Measurements from ENCODE around the gene PARD3. TPM values are rescaled to one million over a fixed set of nuclear protein-coding genes. Genes with fewer than 3 reads are reported as not detected.

The PARD3 gene
- total RNA-seq, 3 donors from 2014 or later (not counting 1 experiment from before 2014, with no cell fraction given), result 0.14 to 0.49 (median 0.38) TPM

- TF ChIP-seq CTCF (IDR thresholded peaks at IDR 0.05), result no peak
- H3K27ac ChIP-seq (ENCODE audit: low read length), result no peak overlapping the region
- intact Hi-C loops (cut with micrococcal nuclease), result no loop called here
- no peak overlapping the region for H3K4me3 ChIP-seq (ENCODE audit: low read length)
- no peak overlapping the region for H3K4me3 Mint-ChIP-seq
- no peaks in the 10 kb centered on the region for H3K27me3 ChIP-seq (ENCODE audit: control insufficient read depth, insufficient read depth, low read length)
- H3K9me3 Mint-ChIP-seq, result no peaks in the 10 kb centered on the region
- 79% methylated on average over 11 of the region's 11 CpGs for WGBS (ENCODE audit: insufficient coverage)
- DNase-seq (no peak), ATAC-seq (no peak)
- H3K27me3 Mint-ChIP-seq (ENCODE audit: low read depth in 2 of 2), result peaks cover 0 to 6% of the 10 kb centered on the region in 2 donors
- no peaks in the 10 kb centered on the region for H3K4me1 ChIP-seq (ENCODE audit: control insufficient read depth, insufficient read depth, low read length)
- H3K4me1 Mint-ChIP-seq, result no peaks in the 10 kb centered on the region
- H3K36me3 ChIP-seq (ENCODE audit: control insufficient read depth, insufficient read depth, low read length), result no peaks in the 10 kb centered on the region
- H3K36me3 Mint-ChIP-seq, result no peaks in the 10 kb centered on the region
- no peaks in the 10 kb centered on the region for H3K9me3 ChIP-seq (ENCODE audit: control insufficient read depth, insufficient read depth, low read length)
- no peak overlapping the region for H3K27ac Mint-ChIP-seq
Measured at GRCh38 chr10:34163075-34163905, 651.8 kb downstream of the PARD3 start.

- Histone ChIP-seq H3K27me3 (ENCODE audit: control insufficient read depth, insufficient read depth, low read length) (no peaks in the 10 kb centered on the region), H3K4me1 (ENCODE audit: control insufficient read depth, insufficient read depth, low read length) (no peaks in the 10 kb centered on the region), H3K27ac (ENCODE audit: low read length) (no peak overlapping the region), H3K9me3 (ENCODE audit: control insufficient read depth, insufficient read depth, low read length) (no peaks in the 10 kb centered on the region), H3K4me3 (ENCODE audit: low read length) (no peak overlapping the region), H3K36me3 (ENCODE audit: control insufficient read depth, insufficient read depth, low read length) (no peaks in the 10 kb centered on the region)
- Mint-ChIP-seq H3K36me3 (no peaks in the 10 kb centered on the region), H3K27ac (no peak overlapping the region), H3K27me3 (ENCODE audit: low read depth in 2 of 2) (peaks cover 0 to 14% of the 10 kb centered on the region in 2 donors), H3K4me3 (no peak overlapping the region), H3K9me3 (no peaks in the 10 kb centered on the region), H3K4me1 (no peaks in the 10 kb centered on the region)
- DNase-seq (no peak), ATAC-seq (no peak)
- 90% methylated on average over 6 of the region's 7 CpGs for WGBS (ENCODE audit: insufficient coverage)
- intact Hi-C loops (cut with micrococcal nuclease), result no loop called here
- no peak for TF ChIP-seq CTCF (IDR thresholded peaks at IDR 0.05)
Measured at GRCh38 chr10:34161777-34162370, 653.2 kb downstream of the PARD3 start.

- Histone ChIP-seq H3K4me1 (ENCODE audit: control insufficient read depth, insufficient read depth, low read length) (no peaks in the 10 kb centered on the region), H3K27ac (ENCODE audit: low read length) (no peak overlapping the region), H3K9me3 (ENCODE audit: control insufficient read depth, insufficient read depth, low read length) (no peaks in the 10 kb centered on the region), H3K36me3 (ENCODE audit: control insufficient read depth, insufficient read depth, low read length) (no peaks in the 10 kb centered on the region), H3K27me3 (ENCODE audit: control insufficient read depth, insufficient read depth, low read length) (no peaks in the 10 kb centered on the region), H3K4me3 (ENCODE audit: low read length) (no peak overlapping the region)
- 92% methylated on average over 3 of the region's 3 CpGs for WGBS (ENCODE audit: insufficient coverage)
- no peak overlapping the region for H3K27ac Mint-ChIP-seq
- H3K36me3 Mint-ChIP-seq, result no peaks in the 10 kb centered on the region
- no peak for DNase-seq
- H3K27me3 Mint-ChIP-seq (ENCODE audit: low read depth in 2 of 2), result peaks cover 0 to 14% of the 10 kb centered on the region in 2 donors
- intact Hi-C loops (cut with micrococcal nuclease), result no loop called here
- ATAC-seq, result no peak
- H3K4me1 Mint-ChIP-seq, result no peaks in the 10 kb centered on the region
- TF ChIP-seq CTCF (IDR thresholded peaks at IDR 0.05), result no peak
- no peak overlapping the region for H3K4me3 Mint-ChIP-seq
- H3K9me3 Mint-ChIP-seq, result no peaks in the 10 kb centered on the region
Measured at GRCh38 chr10:34160595-34160994, 654.5 kb downstream of the PARD3 start.
